ENCODE results near the gene ZNF304.

ZNF304 gene

DNA sequence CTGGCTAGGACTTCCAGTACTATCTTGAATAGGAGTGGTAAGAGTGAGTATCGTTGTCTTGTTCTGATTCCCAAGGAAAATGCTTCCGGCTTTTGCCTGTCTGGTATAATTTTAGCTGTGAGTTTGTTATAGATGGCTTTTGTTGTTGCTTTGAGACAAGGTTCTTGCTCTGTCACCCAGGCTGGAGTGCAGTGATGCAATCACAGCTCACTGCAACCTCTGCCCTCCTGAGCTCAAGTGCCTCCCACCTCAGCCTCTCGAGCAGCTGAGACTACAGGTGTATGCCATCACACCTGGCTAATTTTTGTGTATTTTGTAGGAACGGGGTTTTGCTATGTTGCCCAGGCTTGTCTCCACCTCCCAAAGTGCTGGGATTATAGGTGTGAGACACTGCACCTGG, 36.9 kb upstream of the ZNF304 start:
- Histone ChIP-seq H3K4me3 (no peak overlapping the region), H3K27ac (no peak overlapping the region)
- TF ChIP-seq, protein P1, sequence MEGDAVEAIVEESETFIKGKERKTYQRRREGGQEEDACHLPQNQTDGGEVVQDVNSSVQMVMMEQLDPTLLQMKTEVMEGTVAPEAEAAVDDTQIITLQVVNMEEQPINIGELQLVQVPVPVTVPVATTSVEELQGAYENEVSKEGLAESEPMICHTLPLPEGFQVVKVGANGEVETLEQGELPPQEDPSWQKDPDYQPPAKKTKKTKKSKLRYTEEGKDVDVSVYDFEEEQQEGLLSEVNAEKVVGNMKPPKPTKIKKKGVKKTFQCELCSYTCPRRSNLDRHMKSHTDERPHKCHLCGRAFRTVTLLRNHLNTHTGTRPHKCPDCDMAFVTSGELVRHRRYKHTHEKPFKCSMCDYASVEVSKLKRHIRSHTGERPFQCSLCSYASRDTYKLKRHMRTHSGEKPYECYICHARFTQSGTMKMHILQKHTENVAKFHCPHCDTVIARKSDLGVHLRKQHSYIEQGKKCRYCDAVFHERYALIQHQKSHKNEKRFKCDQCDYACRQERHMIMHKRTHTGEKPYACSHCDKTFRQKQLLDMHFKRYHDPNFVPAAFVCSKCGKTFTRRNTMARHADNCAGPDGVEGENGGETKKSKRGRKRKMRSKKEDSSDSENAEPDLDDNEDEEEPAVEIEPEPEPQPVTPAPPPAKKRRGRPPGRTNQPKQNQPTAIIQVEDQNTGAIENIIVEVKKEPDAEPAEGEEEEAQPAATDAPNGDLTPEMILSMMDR (IDR thresholded peaks at IDR 0.05) = no peak
- no peak for DNase-seq (ENCODE audit: low spot score)

DNA sequence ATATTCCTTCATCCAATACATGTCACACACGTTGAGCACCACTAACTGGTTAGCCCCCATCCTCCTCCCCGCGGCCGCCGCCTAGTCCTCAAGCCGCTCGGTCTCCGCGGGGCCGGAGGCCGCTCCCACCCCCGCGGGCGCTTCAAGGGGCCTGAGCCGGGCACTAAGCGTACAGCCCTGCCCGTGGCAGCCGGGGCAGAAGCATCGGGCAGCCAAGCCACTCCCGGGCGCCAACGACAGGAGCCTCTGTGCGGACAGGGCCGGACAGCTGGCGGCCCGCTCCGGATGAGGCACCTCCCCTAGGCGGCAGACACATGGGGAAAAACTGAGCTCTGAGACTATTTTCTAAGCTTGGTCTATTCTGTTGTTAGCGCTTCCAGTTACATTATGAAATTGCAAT, 33.6 kb upstream of the ZNF304 start:
- peak overlapping the region; percentile 52 for H3K4me3 ChIP-seq
- no peak overlapping the region for H3K27ac ChIP-seq
- TF ChIP-seq, protein P1 (IDR thresholded peaks at IDR 0.05) = no peak
- DNase-seq (ENCODE audit: low spot score) = no peak

DNA sequence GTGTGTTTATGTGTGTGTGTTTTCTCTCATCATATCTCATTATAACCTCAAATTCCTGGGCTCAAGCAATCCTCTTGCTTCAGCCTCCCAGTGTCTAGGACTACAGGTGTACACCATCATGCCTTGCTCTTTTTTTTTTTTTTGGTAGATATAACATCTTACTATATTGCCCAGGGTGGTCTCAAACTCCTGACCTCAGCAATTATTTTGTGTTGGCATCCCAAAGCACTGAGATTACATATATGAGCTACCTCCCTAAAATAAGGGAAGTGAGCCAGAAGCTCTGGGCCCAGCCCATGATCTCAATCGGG, 31.2 kb upstream of the ZNF304 start:
- Histone ChIP-seq H3K4me3 (peak overlapping the region; percentile 80), H3K27ac (peak overlapping the region; percentile 91)
- no peak for DNase-seq (ENCODE audit: low spot score)
- TF ChIP-seq, protein P1 (IDR thresholded peaks at IDR 0.05) = no peak

DNA sequence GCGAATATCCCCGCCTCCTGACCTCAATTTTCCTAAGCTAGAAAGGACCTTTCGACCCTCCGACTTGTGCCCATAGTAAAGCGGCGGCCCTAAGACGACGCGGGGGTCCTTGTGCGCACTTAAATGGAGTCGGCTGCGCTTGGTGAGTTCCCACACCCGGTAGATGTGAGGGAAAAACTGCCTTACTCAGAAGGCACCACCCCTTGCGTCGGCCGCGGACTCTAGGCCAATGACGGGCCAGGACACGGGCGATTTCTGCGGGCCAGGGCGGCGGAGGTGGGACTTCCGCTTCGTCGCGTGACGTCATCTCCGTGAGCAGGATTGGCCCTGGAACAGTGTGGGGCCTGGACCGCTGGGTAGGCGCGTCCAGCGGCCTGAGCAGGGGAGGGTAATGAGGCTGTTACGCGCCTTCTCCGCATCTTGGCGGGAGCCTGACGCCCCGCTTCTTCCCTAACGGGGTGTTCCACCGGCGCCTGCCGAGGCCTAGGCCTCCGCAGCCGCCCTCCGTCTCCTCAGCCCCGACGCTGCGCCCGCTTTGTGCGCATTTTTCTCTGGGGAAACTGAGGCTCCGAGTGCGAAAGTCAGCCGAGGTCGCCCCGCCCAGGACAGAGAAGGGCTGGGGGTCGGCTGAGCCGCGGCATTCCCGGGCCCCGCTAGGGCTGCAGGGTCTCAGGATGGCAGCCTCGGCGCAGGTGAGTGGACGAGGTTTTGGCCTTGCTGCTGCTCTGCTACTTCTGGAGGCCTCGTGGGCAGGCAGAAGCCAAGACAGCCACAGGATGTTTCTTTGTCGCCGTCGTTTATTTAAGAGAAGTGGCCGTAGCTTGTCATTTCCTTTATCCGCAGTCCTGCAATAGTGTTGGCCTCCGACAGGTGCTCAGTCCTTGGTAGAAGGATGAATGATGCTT, 30.6 kb upstream of the ZNF304 start, which contains the start of gene ZNF543:
Gene ZNF543, plus strand, starts transcription at position 293 of the 905 bp plus-strand sequence. Its CDS starts 382 bp downstream, at position 675.
- H3K4me3 ChIP-seq = peak within 1 kb of the TSS; percentile 80
- DNase-seq (ENCODE audit: low spot score) = peak; percentile 97
- TF ChIP-seq, protein P1 (IDR thresholded peaks at IDR 0.05) = no peak
- H3K27ac ChIP-seq = peak within 1 kb of the TSS; percentile 91

DNA sequence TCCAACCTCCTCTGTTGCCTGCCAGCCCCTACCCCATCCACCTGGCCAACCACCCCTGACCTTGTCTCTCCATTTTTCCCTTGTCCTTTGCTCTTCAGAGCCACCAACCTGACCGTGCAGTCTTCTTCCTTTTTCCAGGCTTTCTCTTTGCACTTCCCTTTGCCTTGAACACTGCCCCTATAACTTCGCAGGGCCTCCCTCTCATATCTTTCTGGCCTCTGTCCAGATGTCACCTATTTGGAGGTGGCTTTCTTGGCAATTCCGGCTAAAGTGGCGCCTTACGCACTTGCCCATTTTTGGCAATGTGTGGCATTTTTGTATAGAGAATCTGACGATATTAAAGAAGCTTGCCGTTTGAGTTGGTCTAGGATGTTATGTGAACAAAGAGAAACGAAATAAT, 30.0 kb upstream of the ZNF304 start:
- H3K27ac ChIP-seq = peak overlapping the region; percentile 91
- no peak for DNase-seq (ENCODE audit: low spot score)
- peak overlapping the region; percentile 80 for H3K4me3 ChIP-seq
- TF ChIP-seq, protein P1 (IDR thresholded peaks at IDR 0.05) = no peak

DNA sequence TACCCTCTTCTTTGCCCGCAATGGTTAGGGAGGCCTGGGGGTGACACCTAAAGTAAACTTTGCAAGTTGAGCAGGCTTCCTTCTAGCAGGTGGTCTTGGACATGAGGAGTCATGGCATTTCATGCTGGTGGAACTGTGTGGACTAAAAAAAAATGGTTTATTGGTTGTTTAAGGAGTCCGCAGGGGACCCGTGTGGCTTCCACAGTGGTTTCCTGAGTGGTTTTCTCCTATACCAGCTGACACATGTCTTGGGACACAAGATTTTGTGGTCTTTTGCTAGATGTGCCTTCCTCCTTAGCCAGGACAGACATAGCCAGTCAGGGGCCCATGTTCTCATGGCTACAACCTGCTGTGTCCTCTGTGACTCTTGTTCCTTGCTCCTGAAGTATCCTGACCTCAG, 29.3 kb upstream of the ZNF304 start:
- TF ChIP-seq, protein P1 (IDR thresholded peaks at IDR 0.05) = no peak
- Histone ChIP-seq H3K4me3 (peak overlapping the region; percentile 80), H3K27ac (no peak overlapping the region)
- no peak for DNase-seq (ENCODE audit: low spot score)

DNA sequence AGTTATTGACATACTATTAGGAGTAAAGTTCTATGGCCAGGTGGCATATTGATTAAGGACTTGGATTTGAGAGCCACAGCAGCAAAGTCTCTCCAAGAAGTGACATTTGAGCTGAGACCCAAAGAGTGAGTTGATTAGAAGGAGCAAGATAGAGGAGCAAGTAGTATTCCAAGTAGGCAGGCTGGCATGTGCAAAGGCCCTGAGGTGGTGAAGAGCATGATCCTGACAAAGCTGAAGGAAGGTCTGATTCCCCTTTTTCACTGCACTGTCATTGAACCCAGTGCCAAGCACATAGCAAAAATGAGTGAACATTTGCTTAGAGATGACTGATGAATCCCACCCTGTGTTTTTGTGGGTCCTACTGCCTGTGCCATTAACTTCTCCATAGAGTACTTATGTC, 26.1 kb upstream of the ZNF304 start:
- TF ChIP-seq, protein P1 (IDR thresholded peaks at IDR 0.05) = no peak
- no peak overlapping the region for H3K27ac ChIP-seq
- H3K4me3 ChIP-seq = no peak overlapping the region
- no peak for DNase-seq (ENCODE audit: low spot score)

Measured in coronary artery (tissue), 2 donors.